ENCODE measurements around the gene DPYSL3.

DPYSL3 gene

DNA sequence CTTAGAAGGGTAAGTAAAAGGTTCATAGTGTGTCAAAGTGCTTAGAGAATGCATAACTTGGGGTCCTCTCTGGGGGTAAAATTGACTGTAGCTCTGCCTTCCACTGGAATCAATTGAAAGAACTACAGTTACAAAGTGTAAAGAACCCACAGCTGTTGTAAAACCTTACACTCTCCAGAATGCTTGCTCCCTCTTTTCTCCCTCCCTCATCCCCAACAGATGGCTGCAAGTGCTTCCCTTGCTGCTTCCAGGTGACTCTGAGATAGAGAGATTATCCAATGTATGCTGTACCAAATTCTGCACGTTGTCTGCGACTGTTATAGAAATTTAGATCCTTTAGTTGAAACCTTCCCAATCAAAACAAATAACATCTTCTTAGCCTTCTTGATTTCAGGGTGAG lies 149.1 kb downstream of the DPYSL3 start:
- no peak for DNase-seq

DNA sequence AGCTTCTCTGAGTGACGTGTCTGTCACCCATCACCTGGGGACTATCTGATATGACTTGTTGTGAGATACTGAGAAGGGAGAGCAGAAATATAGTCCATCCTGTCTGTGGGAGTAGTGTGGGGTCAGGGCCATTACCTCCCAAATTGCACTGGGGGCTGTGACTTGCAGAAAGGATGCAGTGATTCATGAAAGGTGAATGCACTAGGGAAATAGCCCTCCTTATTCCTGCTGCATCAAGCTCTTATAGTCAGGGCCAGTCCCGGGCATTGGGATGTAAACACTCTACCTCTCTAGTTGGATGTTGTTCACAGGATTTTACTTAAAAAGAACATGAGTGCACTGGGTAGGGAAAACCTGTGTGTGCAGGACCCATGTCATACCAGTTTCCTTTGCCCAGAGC lies 150.3 kb downstream of the DPYSL3 start:
- peak; percentile 53 for DNase-seq

DNA sequence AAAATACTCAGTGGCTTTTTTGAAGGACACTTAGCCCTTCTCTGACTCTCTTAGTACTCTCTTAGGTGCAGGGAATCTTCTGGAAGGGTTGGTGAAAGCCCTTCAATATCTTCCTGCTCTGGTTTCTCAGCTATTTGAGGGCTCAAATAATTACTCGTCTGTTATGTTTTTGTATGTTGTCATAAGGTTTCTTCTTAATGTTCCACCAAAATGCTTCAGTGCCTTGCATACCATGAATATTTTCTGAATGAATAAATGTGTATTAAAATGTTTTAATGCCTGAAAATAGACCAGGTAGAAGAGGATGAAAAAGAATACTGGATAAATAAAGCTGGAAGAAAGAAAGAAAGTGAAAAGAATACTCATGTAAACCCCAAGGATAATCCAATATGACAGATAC lies 150.8 kb downstream of the DPYSL3 start:
- peak; percentile 53 for DNase-seq

DNA sequence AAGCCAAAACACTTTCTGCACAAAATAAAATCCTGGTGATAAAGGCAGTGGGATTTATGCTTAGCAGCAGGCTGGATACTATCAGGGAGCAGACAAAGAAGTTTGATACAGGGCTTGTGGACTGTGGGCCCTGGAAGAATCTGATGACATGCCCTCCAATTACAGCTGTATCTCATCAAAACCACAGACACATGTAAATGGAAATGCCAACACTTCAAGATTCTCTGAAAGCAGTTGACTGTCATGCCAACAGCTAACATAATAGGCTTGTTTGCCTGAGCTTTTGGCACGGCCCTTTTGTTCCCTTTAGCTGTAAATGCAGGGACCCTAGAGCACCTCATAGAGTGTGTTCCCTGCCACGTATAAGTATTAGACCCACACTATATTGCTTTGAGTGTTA lies 160.6 kb downstream of the DPYSL3 start:
- no peak for DNase-seq

DNA sequence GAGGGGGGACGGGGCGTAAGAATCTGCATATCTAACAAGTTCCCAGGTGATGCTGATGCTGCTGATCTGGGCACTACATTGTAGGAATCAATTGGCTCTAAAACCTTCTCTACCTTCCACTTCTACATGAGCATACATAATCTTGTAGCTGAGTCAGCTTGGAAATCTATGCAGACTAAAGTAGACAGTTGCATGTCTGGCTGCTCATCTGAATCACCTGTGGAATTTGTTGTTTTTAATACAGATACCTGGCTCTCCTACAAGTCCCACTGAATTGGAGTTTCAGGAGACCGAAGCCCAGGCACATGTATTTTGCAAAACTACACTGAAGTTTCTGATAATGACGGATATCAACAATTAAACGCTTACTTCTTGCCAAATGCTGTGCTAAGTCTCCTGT lies 161.4 kb downstream of the DPYSL3 start:
- DNase-seq, result peak; percentile 30

DNA sequence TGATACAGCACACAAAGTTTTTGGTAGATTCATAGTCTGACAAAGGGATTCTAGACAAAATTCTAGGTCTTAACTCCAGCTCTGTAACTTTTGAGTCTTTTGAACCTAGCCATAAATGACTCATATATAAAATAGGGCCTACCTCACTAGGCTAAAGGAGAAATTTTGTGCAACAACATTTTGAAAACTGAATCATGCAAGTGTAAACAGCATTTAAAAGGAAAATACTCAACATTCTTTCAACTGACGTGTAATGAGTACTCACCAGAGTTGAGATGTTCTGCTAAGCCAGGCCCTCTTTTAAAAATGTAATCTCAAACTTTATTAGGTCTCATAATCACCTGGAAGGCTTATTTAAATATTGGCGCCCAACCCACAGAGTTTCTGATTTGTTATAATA lies 161.8 kb downstream of the DPYSL3 start:
- DNase-seq, result no peak

DNA sequence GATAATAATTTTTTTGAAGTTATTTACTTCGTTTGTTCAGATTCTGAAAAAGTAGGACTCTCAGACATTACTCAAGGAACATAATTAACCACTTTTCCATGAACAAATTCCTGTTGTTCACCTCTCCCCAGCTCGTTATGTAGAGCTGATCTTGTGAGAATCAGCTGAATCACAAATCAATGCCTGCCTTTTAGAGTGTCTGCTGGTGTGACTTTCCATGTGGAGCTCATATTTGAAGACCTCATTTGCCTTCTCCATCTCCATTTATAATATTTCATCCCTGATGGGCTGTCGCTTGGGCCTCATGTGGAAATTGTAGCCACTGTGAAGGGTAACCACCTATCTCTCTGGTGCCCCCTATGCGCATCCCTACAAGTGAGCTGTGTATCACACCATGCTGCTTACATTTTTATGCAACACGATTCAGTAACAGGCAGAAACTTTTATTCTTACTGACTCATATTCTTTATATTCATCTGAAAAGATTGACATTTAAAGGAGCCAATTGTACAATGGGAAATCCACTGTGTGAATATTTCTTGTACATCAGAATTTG lies 163.8 kb downstream of the DPYSL3 start:
- no peak for DNase-seq

DNA sequence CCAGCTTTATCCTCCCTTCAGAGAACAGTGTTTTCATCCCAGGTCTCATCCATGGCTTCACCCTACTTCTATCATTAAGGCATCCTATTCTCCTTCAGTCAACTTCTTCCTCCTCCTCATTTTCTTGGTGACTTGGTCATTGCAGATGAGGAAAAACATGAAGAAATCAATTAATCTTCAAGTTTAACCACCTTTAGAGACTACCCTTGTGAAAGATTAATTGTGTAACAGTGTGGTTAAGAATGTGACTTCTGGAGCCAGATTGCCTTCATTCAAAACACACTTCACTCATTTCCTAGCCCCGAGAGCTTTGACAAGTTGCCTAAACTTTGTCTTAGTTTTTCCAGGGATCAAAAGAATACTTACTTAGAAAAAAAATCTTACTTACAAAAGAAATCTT lies 165.0 kb downstream of the DPYSL3 start:
- DNase-seq, result no peak

DNA sequence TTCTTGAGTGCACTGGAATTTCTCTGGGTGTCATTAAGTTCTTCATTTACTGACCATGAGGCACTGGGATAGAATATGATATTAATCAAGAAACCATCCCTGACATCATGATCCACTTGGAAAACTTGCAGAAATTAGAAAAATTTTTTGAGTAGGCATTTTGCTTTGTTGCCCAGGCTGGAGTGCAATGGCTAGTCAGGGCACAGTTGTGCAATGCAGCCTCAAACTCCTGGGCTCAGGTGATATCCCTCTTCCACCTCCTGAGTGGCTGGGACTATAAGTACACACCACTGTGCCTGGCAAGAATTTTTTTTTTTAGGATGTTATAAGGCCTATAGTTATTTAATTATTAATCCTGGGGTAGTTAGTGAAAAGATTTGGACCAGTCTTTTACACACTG lies 168.5 kb downstream of the DPYSL3 start:
- DNase-seq, result no peak

DNA sequence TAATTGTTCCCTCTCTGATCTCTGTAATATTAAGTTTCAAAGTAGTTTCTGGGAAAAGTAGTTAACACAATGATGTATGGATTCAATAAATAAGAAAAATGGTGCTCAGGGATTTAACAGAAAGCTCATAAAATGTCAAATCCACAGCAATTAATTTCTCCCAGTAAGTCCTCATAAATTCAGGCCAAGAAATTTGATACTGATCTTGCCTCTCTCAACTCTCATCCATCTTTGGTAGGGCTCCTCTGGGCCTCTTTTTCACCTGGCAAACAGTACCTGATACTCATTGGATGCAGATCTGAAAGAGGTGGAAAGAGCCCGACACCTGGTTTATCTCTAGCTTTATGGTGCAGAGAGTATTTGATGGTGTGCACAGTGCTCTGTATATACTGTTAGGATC lies 168.9 kb downstream of the DPYSL3 start:
- no peak for DNase-seq

Measured in kidney glomerular epithelial cell (primary cell).